Brain microvascular endothelial cell (primary cell): ENCODE results near the gene UBE2J2.

Source experiments
- DNase-seq: peaks from one replicate; pipeline ENCODE4 v3.0.0-alpha.2; 2020
- H3K27ac ChIP-seq: fragments of 250-450 bp; sonication (Bioruptor Pico); 2 replicates; pipeline ENCODE4 v1.5.1; 2020; ENCODE audit warnings: mild to moderate bottlenecking, moderate library complexity
- H3K27me3 ChIP-seq: fragments of 250-450 bp; sonication (Bioruptor Pico); replicated peaks from 2 replicates; pipeline ENCODE4 v1.5.1; 2020; ENCODE audit warnings: mild to moderate bottlenecking
- H3K36me3 ChIP-seq: fragments of 250-450 bp; sonication (Bioruptor Pico); replicated peaks from 2 replicates; pipeline ENCODE4 v1.5.1; 2020; ENCODE audit warnings: mild to moderate bottlenecking
- H3K4me3 ChIP-seq: 2 replicates; pipeline ENCODE4 v1.5.1; 2011; ENCODE audit warnings: low read depth, mild to moderate bottlenecking, control low read depth, low read length, moderate library complexity
- CTCF ChIP-seq: IDR thresholded peaks from 2 replicates; pipeline ENCODE4 v1.5.1; 2011; ENCODE audit warnings: low read depth, mild to moderate bottlenecking, moderate library complexity, low read length, control low read depth, inconsistent platforms; ENCODE audit errors: missing control alignments
- in situ Hi-C: cut with HindIII; loops from 2 replicates; pipeline ENCODE4 v1.10.0; 2017; ENCODE audit warnings: low sequenced_read_pairs, low pct_ligation_motif_present

The UBE2J2 gene

GRCh38 chr1:1223891-1224290 is 49.8 kb downstream of the UBE2J2 start:
- no peak for DNase-seq
- H3K27ac ChIP-seq = no peak overlapping the region
- no peaks in the 10 kb centered on the region for H3K27me3 ChIP-seq
- in situ Hi-C loops = no loop called here
- H3K4me3 ChIP-seq = no peak overlapping the region
- TF ChIP-seq CTCF = no peak
- peaks cover 66% of the 10 kb centered on the region for H3K36me3 ChIP-seq

- Histone ChIP-seq H3K36me3 (peaks cover 67% of the 10 kb centered on the region), H3K27me3 (no peaks in the 10 kb centered on the region), H3K27ac (no peak overlapping the region), H3K4me3 (no peak overlapping the region)
- in situ Hi-C loops = no loop called here
- no peak for TF ChIP-seq CTCF
- no peak for DNase-seq
Measured at GRCh38 chr1:1223321-1223720, 50.3 kb downstream of the UBE2J2 start.

DNA sequence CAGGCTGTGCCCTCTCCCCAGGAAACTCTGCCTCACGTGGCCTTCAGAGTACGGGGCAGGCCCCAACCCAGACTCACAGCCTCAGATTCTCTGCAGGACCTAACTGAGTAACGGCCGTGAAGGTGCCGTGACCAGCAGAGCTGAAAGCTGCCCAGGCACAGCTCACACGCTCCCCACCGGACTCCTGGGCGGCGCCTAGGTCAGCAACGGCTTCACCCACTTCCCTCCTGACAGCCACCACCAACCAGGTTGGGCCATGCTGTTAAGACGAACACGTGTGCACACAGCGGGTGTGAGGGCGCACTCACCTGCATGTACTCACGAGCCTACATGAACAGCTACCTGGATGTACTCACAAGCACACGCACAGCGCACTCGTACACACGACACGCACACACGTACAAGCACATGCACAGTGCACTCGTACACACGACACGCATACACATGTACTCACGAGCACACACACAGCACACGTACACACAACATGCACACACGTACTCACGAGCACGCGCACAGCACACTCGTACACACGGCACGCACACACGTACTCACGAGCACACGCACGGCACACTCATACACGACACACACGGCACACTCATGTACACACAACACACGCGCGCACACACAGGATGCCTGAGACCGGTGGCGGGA is 51.0 kb downstream of the UBE2J2 start:
- Histone ChIP-seq H3K27ac (no peak overlapping the region), H3K36me3 (peaks cover 68% of the 10 kb centered on the region), H3K4me3 (no peak overlapping the region), H3K27me3 (no peaks in the 10 kb centered on the region)
- no peak for DNase-seq
- in situ Hi-C loops = no loop called here
- TF ChIP-seq CTCF = no peak

- no peak for DNase-seq
- H3K27ac ChIP-seq = no peak overlapping the region
Measured at GRCh38 chr1:1221887-1222574, 51.6 kb downstream of the UBE2J2 start.

GRCh38 chr1:1220197-1220596 is 53.5 kb downstream of the UBE2J2 start:
- no peak overlapping the region for H3K27ac ChIP-seq
- H3K4me3 ChIP-seq = no peak overlapping the region
- no peaks in the 10 kb centered on the region for H3K27me3 ChIP-seq
- H3K36me3 ChIP-seq = peaks cover 69% of the 10 kb centered on the region
- TF ChIP-seq CTCF = no peak
- DNase-seq = no peak
- in situ Hi-C loops = no loop called here

More at GRCh38 chr1:1221887-1222574, 51.6 kb downstream of the UBE2J2 start:
- no peak for TF ChIP-seq CTCF
- in situ Hi-C loops = no loop called here
- H3K27me3 ChIP-seq = no peaks in the 10 kb centered on the region
- H3K36me3 ChIP-seq = peaks cover 71% of the 10 kb centered on the region
- no peak overlapping the region for H3K4me3 ChIP-seq
